Caco-2 (cell line): Measurements from ENCODE around the gene FRY. TPM values are rescaled to one million over a fixed set of nuclear protein-coding genes. Genes with fewer than 3 reads are reported as not detected.
A peak's percentile ranks its signal among the peaks of the same experiment; 100 is the strongest.

Experiments
- BruUV-seq: library from RNA; stranded (reverse); fragments of 400-500 nt; replicated peaks from 2 replicates; lab custom pipeline; 2021; lab: Mats Ljungman, UMichigan
- CTCF ChIA-PET: fragments of 300-600 bp; sonication (Branson Sonifier 250); formaldehyde crosslinking; loops from one replicate; lab custom pipeline; 2022; ENCODE audit warnings: antibody characterized with exemption; lab: Charles Lee
- POLR2A ChIA-PET: fragments of 300-600 bp; sonication (Branson Sonifier 250); formaldehyde crosslinking; loops from one replicate; lab custom pipeline; 2022; ENCODE audit warnings: antibody characterized with exemption; lab: Charles Lee
- DNase-seq, 2 experiments: peaks; one replicate each; pipeline versions ENCODE4 v3.0.0 to v3.0.0-alpha.2; 2020 to 2022
- H3K27me3 ChIP-seq: replicated peaks from 2 replicates; pipeline ENCODE4 v1.6.0; 2011; ENCODE audit warnings: low read length; ENCODE audit not compliant: control insufficient read depth, insufficient read depth
- H3K36me3 ChIP-seq: 2 replicates; pipeline ENCODE4 v1.5.1; 2011; ENCODE audit warnings: low read length; ENCODE audit not compliant: control insufficient read depth, insufficient read depth
- H3K4me1 ChIP-seq: fragments of 250-450 bp; sonication (Bioruptor Pico); 2 replicates; pipeline ENCODE4 v1.5.1; 2020; ENCODE audit warnings: mild to moderate bottlenecking
- H3K4me3 ChIP-seq: 2 replicates; pipeline ENCODE4 v1.5.1; 2011; ENCODE audit warnings: low read depth, mild to moderate bottlenecking, control low read depth, low read length
- H3K9me3 ChIP-seq: fragments of 250-450 bp; sonication (Bioruptor Pico); 2 replicates; pipeline ENCODE4 v1.5.1; 2020; ENCODE audit warnings: mild to moderate bottlenecking, moderate library complexity
- H3K27ac Mint-ChIP-seq: one replicate; pipeline ENCODE4 v1.8.0; 2022; ENCODE audit warnings: mixed read lengths; ENCODE audit not compliant: unreplicated experiment
- H3K27me3 Mint-ChIP-seq: one replicate; pipeline ENCODE4 v1.8.0; 2022; ENCODE audit warnings: mixed read lengths; ENCODE audit not compliant: insufficient read depth, unreplicated experiment
- H3K36me3 Mint-ChIP-seq: one replicate; pipeline ENCODE4 v1.8.0; 2022; ENCODE audit warnings: mild to moderate bottlenecking, mixed read lengths; ENCODE audit not compliant: insufficient read depth, unreplicated experiment
- H3K4me1 Mint-ChIP-seq: one replicate; pipeline ENCODE4 v1.8.0; 2022; ENCODE audit warnings: low read depth, mixed read lengths; ENCODE audit not compliant: unreplicated experiment
- H3K4me3 Mint-ChIP-seq: one replicate; pipeline ENCODE4 v1.8.0; 2022; ENCODE audit warnings: mild to moderate bottlenecking, moderate library complexity, mixed read lengths; ENCODE audit not compliant: unreplicated experiment
- H3K9me3 Mint-ChIP-seq: one replicate; pipeline ENCODE4 v1.8.0; 2022; ENCODE audit warnings: mixed read lengths; ENCODE audit not compliant: unreplicated experiment
- CTCF ChIP-seq, 2 experiments: fragments of 200-600 bp in 1 of 2; IDR thresholded peaks; 1 replicate in 1 of 2; 2 replicates in 1 of 2; pipeline versions ENCODE4 v1.5.1 to v1.8.0; 2011 to 2022; ENCODE audit warnings: antibody characterized with exemption in 1 of 2, control low read depth in 1 of 2, inconsistent platforms in 1 of 2, low read depth in 1 of 2, low read length in 1 of 2, mild to moderate bottlenecking in 1 of 2, moderate library complexity in 1 of 2; ENCODE audit not compliant: insufficient read depth in 1 of 2, severe bottlenecking in 1 of 2, unreplicated experiment in 1 of 2
- intact Hi-C: fragments of 100-400 bp; cut with micrococcal nuclease; formaldehyde crosslinking; loops from one replicate; pipeline ENCODE4 v1.10.0; 2022; ENCODE audit not compliant: unreplicated experiment
- total RNA-seq: library from RNA; stranded (reverse); gene quantifications from 2 replicates; pipeline ENCODE4 v1.2.3, GENCODE V29; 2022

Gene FRY
- total RNA-seq, 1 experiment from 2014 or later = 118 TPM

DNA sequence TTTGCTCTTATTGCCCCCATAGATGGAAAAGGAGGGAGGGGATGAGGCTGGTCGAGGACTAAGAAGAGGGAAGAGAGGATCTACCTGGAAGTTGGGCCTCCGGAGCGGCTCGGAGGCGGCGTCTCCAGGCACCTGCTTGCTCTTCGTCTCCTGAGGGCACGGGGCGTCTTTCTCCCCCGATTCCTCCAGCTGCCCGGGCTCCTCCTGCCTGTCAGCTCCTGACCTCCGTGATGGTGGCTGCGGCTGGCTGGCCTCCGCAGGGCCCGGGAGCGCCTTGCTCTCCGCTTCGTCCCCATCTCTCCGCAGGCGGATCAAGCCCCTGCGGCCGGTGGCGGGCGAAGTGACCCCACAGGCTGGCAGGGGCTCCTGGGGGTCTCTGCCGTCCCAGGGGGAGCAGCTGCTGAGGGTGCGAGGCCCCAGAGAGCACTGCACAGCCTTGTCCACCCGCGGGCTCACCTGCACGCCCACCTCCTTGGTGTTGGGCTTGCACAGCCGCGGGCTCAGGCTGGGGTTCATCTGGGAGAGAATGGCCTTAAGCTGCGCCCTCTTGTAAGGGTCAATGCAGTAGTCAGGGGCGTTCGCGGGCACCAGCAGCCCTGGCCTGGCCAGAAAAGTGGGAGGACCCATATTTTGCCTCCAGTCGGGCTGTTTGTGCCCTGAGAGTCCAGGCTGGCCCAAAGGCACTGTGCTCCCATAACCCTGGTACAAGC, 279.8 kb downstream of the FRY start:
- CTCF ChIA-PET = interaction anchor here (1.0 kb wide), 1 partner anchor 402 kb away, joined by 5 read pairs; no protein-coding TSS in a partner anchor
- no peak for TF ChIP-seq CTCF (IDR thresholded peaks at IDR 0.05; ENCODE audit: insufficient read depth in 1 of 2, low read depth in 1 of 2, low read length in 1 of 2, severe bottlenecking in 1 of 2, unreplicated experiment in 1 of 2)
- Mint-ChIP-seq H3K4me3 (no peak overlapping the region), H3K4me1 (peaks cover under 1% of the 10 kb centered on the region), H3K9me3 (no peaks in the 10 kb centered on the region), H3K36me3 (peaks cover 18% of the 10 kb centered on the region), H3K27me3 (no peaks in the 10 kb centered on the region), H3K27ac (no peak overlapping the region)
- intact Hi-C loops = no loop called here
- H3K4me3 ChIP-seq = no peak overlapping the region
- POLR2A ChIA-PET = no interaction called here
- no peaks in the 10 kb centered on the region for H3K9me3 ChIP-seq
- no peak for DNase-seq
- no TSS peak for BruUV-seq
- H3K4me1 ChIP-seq = peaks cover 19% of the 10 kb centered on the region
- no peaks in the 10 kb centered on the region for H3K27me3 ChIP-seq
- 0 out of 2 replicates have a peak, but pooled peaks cover 2% of the 10 kb centered on the region for H3K36me3 ChIP-seq

DNA sequence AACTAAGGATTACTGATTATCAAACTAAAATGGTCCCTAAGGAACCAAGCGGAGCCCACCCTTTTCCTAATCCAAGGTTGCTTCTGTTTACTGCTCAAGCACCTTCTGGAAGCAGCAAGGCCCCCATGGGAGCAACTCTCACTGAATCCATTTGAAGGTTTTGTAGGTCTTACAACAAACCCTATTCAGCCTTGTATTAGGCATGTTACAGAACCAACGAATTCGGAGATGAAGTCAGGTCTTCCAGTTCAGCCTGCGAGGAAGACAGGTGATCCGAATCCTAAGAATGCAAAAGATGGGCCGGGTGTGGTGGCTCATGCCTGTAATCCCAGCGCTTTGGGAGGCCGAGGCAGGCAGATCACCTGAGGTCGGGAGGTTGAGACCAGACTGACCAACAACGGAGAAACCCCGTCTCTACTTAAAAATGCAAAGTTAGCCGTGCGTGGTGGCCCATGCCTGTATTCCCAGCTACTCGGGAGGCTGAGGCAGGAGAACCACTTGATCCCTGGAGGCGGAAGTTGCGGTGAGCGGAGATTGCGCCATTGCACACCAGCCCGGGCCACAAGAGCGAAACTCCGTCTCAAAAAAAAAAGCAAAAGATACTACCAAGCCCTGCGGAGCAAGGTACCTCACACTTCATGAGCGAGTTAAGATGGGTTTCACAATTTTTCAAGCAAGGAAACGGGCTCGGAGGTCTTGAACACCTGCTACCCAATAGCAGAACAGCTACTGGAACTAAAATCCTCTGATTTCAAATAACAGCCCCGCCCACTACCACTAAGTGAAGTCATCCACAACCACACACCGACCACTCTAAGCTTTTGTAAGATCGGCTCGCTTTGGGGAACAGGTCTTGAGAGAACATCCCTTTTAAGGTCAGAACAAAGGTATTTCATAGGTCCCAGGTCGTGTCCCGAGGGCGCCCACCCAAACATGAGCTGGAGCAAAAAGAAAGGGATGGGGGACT, 283.0 kb downstream of the FRY start:
- H3K9me3 ChIP-seq = no peaks in the 10 kb centered on the region
- peak overlapping the region; percentile 77 for H3K4me3 ChIP-seq
- H3K27me3 ChIP-seq = no peaks in the 10 kb centered on the region
- H3K9me3 Mint-ChIP-seq = no peaks in the 10 kb centered on the region
- peaks cover 19% of the 10 kb centered on the region for H3K4me1 ChIP-seq
- H3K36me3 ChIP-seq = 0 out of 2 replicates have a peak, but pooled peaks cover 2% of the 10 kb centered on the region
- H3K4me3 Mint-ChIP-seq = peak overlapping the region; percentile 88
- POLR2A ChIA-PET = interaction anchor here (0.5 to 2.3 kb wide), 14 partner anchors 8 to 763 kb away, joined by 3 to 34 read pairs (median 4); partner anchors contain the start of genes FRY and N4BP2L1
- no peaks in the 10 kb centered on the region for H3K27me3 Mint-ChIP-seq
- CTCF ChIA-PET = interaction anchor here (0.7 to 1.3 kb wide), 7 partner anchors 13 to 404 kb away, joined by 3 to 10 read pairs (median 3); partner anchors contain the start of gene FRY
- BruUV-seq = TSS peak; percentile 86
- DNase-seq = peak; percentile 48 to 68
- TF ChIP-seq CTCF (IDR thresholded peaks at IDR 0.05; ENCODE audit: insufficient read depth in 1 of 2, low read depth in 1 of 2, low read length in 1 of 2, severe bottlenecking in 1 of 2, unreplicated experiment in 1 of 2) = no peak
- H3K36me3 Mint-ChIP-seq = peaks cover 18% of the 10 kb centered on the region
- H3K27ac Mint-ChIP-seq = peak overlapping the region; percentile 98
- intact Hi-C loops = loop anchor here (1.0 to 5.0 kb wide), 2 partner anchors 59 to 113 kb away; partner anchors contain the start of gene N4BP2L1
- H3K4me1 Mint-ChIP-seq = peaks cover 2% of the 10 kb centered on the region
